ENCODE measurements around the gene KCNN1. TPM values are rescaled to one million over a fixed set of nuclear protein-coding genes. Genes with fewer than 3 reads are reported as not detected.
A peak's percentile ranks its signal among the peaks of the same experiment; 100 is the strongest.

KCNN1 gene
- total RNA-seq, 1 donor from 2014 or later, result 0.38 TPM

- Histone ChIP-seq H3K9me3 (replicated peaks) (no peaks in the 10 kb centered on the region), H3K27ac (replicated peaks) (peak overlapping the region; percentile 98), H3K36me3 (peaks cover 61% of the 10 kb centered on the region), H3K4me3 (peak overlapping the region; percentile 67), H3K4me1 (peaks cover 99% of the 10 kb centered on the region), H3K27me3 (ENCODE audit: low read depth) (no peaks in the 10 kb centered on the region)
- DNase-seq, result no peak
- no peak for TF ChIP-seq CTCF (IDR thresholded peaks at IDR 0.05; ENCODE audit: borderline replicate concordance)
- intact Hi-C loops (cut with micrococcal nuclease), result no loop called here
These were observed 47.3 kb downstream of the KCNN1 start for GRCh38 chr19:18014197-18014596.

- Histone ChIP-seq H3K9me3 (replicated peaks) (no peaks in the 10 kb centered on the region), H3K27ac (replicated peaks) (peak overlapping the region; percentile 98), H3K36me3 (peaks cover 39% of the 10 kb centered on the region), H3K4me1 (peaks cover 99% of the 10 kb centered on the region), H3K27me3 (ENCODE audit: low read depth) (no peaks in the 10 kb centered on the region), H3K4me3 (no peak overlapping the region)
- no peak for DNase-seq
- intact Hi-C loops (cut with micrococcal nuclease), result no loop called here
- TF ChIP-seq CTCF (IDR thresholded peaks at IDR 0.05; ENCODE audit: borderline replicate concordance), result no peak
These were observed 49.5 kb downstream of the KCNN1 start for GRCh38 chr19:18016209-18016910.

- intact Hi-C loops (cut with micrococcal nuclease), result no loop called here
These were observed 50.6 kb downstream of the KCNN1 start for GRCh38 chr19:18017275-18018083.

GRCh38 chr19:18020212-18021085 is 53.5 kb downstream of the KCNN1 start:
- Histone ChIP-seq H3K36me3 (peaks cover 3% of the 10 kb centered on the region), H3K4me3 (peak overlapping the region; percentile 17), H3K27ac (replicated peaks) (peak overlapping the region; percentile 98), H3K4me1 (peaks cover 94% of the 10 kb centered on the region), H3K9me3 (replicated peaks) (no peaks in the 10 kb centered on the region), H3K27me3 (ENCODE audit: low read depth) (no peaks in the 10 kb centered on the region)
- intact Hi-C loops (cut with micrococcal nuclease), result no loop called here
- DNase-seq, result peak; percentile 96
- peak; percentile 43 for TF ChIP-seq CTCF (IDR thresholded peaks at IDR 0.05; ENCODE audit: borderline replicate concordance)

More at GRCh38 chr19:18017275-18018083, 50.6 kb downstream of the KCNN1 start:
- no peak for TF ChIP-seq CTCF (IDR thresholded peaks at IDR 0.05; ENCODE audit: borderline replicate concordance)
- Histone ChIP-seq H3K4me3 (no peak overlapping the region), H3K4me1 (peaks cover 100% of the 10 kb centered on the region), H3K27ac (replicated peaks) (peak overlapping the region; percentile 98), H3K36me3 (peaks cover 28% of the 10 kb centered on the region), H3K27me3 (ENCODE audit: low read depth) (no peaks in the 10 kb centered on the region), H3K9me3 (replicated peaks) (no peaks in the 10 kb centered on the region)
- no peak for DNase-seq

GRCh38 chr19:18021121-18021755 is 54.3 kb downstream of the KCNN1 start:
- Histone ChIP-seq H3K27me3 (ENCODE audit: low read depth) (no peaks in the 10 kb centered on the region), H3K4me3 (peak overlapping the region; percentile 17)
- intact Hi-C loops (cut with micrococcal nuclease), result no loop called here

More at GRCh38 chr19:18021121-18021755, 54.3 kb downstream of the KCNN1 start:
- no peaks in the 10 kb centered on the region for H3K9me3 ChIP-seq (replicated peaks)
- H3K4me1 ChIP-seq, result peaks cover 86% of the 10 kb centered on the region
- peak overlapping the region; percentile 98 for H3K27ac ChIP-seq (replicated peaks)
- no peak for TF ChIP-seq CTCF (IDR thresholded peaks at IDR 0.05; ENCODE audit: borderline replicate concordance)
- H3K36me3 ChIP-seq, result no peaks in the 10 kb centered on the region
- DNase-seq, result peak; percentile 91

Data from left ventricle myocardium inferior (tissue), 1 donor.